B cell (primary cell): ENCODE data around the gene CAPN15. TPM values are rescaled to one million over a fixed set of nuclear protein-coding genes. Genes with fewer than 3 reads are reported as not detected.
A peak's percentile ranks its signal among the peaks of the same experiment; 100 is the strongest.

Source experiments
- ATAC-seq: fragments of 200-7000 bp; cut with Tn5 transposase; one replicate; pipeline ENCODE4 v1.10.0; 2021; ENCODE audit warnings: low read depth, mild to moderate bottlenecking, moderate number of reproducible peaks, moderate library complexity
- CTCF ChIA-PET: fragments of 350-600 bp; sonication (Branson Sonifier 250); formaldehyde crosslinking; loops from one replicate; lab custom pipeline; 2021; ENCODE audit warnings: antibody characterized with exemption, inconsistent platforms; lab: Charles Lee
- POLR2A ChIA-PET: fragments of 350-600 bp; sonication (Branson Sonifier 250); formaldehyde crosslinking; loops from one replicate; lab custom pipeline; 2021; ENCODE audit warnings: antibody characterized with exemption; lab: Charles Lee
- DNase-seq: peaks from one replicate; pipeline ENCODE4 v3.0.0; 2013
- H2AFZ ChIP-seq: 2 replicates; pipeline ENCODE4 v1.6.1; 2012; ENCODE audit warnings: mild to moderate bottlenecking, low read depth, low read length; ENCODE audit not compliant: insufficient read depth, poor library complexity, severe bottlenecking
- H3K27ac ChIP-seq, 2 donors: 1 replicate in 1 of 2; 2 replicates in 1 of 2; pipeline ENCODE4 v1.5.1; 2012 to 2013; ENCODE audit warnings: low read length in 2 of 2, mild to moderate bottlenecking in 2 of 2, moderate library complexity in 1 of 2
- H3K27me3 ChIP-seq, 4 experiments: fragments of 200-600 bp in 1 of 4; sonication (generic) in 1 of 4; replicated peaks in 1 of 4; 1 replicate in 2 of 4; 2 replicates in 2 of 4; pipeline versions ENCODE4 v1.6.1 to v1.7.0; 2013 to 2016; ENCODE audit warnings: low read length in 3 of 4, mild to moderate bottlenecking in 2 of 4, mixed read lengths in 1 of 4, moderate library complexity in 1 of 4; ENCODE audit not compliant: insufficient read depth in 4 of 4, control insufficient read depth in 3 of 4; ENCODE audit errors: control extremely low read depth in 1 of 4
- H3K36me3 ChIP-seq, 2 experiments: replicated peaks in 1 of 2; 1 replicate in 1 of 2; 2 replicates in 1 of 2; pipeline versions ENCODE4 v1.6.1 to v1.7.1; 2013; ENCODE audit warnings: low read length in 1 of 2; ENCODE audit not compliant: insufficient read depth in 2 of 2, control insufficient read depth in 1 of 2; ENCODE audit errors: control extremely low read depth in 1 of 2, extremely low read depth in 1 of 2
- H3K4me1 ChIP-seq, 2 donors: fragments of 200-600 bp in 1 of 2; sonication (generic) in 1 of 2; 1 replicate in 1 of 2; 2 replicates in 1 of 2; pipeline versions ENCODE4 v1.5.1 to v1.6.1; 2013 to 2017; ENCODE audit warnings: low read length in 2 of 2; ENCODE audit not compliant: control insufficient read depth in 2 of 2, insufficient read depth in 2 of 2
- H3K4me2 ChIP-seq: replicated peaks from 2 replicates; pipeline ENCODE3; 2012; ENCODE audit warnings: mild to moderate bottlenecking, low read depth, low read length; ENCODE audit not compliant: poor library complexity, severe bottlenecking
- H3K4me3 ChIP-seq, 5 experiments: fragments of 200-600 bp in 1 of 5; sonication (generic) in 1 of 5; 1 replicate in 3 of 5; 2 replicates in 2 of 5; pipeline versions ENCODE4 v1.5.1 to v1.7.0; 2011 to 2016; ENCODE audit warnings: low read length in 4 of 5, mild to moderate bottlenecking in 4 of 5, low read depth in 2 of 5, control low read depth in 1 of 5, moderate library complexity in 1 of 5; ENCODE audit not compliant: insufficient read depth in 1 of 5; ENCODE audit errors: control extremely low read depth in 1 of 5, extremely low read depth in 1 of 5
- H3K79me2 ChIP-seq: fragments of 200-600 bp; sonication (generic); one replicate; pipeline ENCODE4 v1.6.0; 2016; ENCODE audit warnings: low read length; ENCODE audit not compliant: control insufficient read depth, insufficient read depth
- H3K9ac ChIP-seq: fragments of 200-600 bp; sonication (generic); 2 replicates; pipeline ENCODE4 v1.6.1; 2017; ENCODE audit warnings: mild to moderate bottlenecking, low read length, moderate library complexity
- H3K9me3 ChIP-seq, 3 donors: one replicate each; pipeline versions ENCODE4 v1.6.1 to v1.7.1; 2013; ENCODE audit warnings: low read length in 2 of 3; ENCODE audit not compliant: control insufficient read depth in 2 of 3, insufficient read depth in 1 of 3; ENCODE audit errors: control extremely low read depth in 1 of 3
- H4K20me1 ChIP-seq: 2 replicates; pipeline ENCODE4 v1.6.0; 2012; ENCODE audit warnings: mild to moderate bottlenecking, low read length; ENCODE audit not compliant: insufficient read depth, control insufficient read depth, poor library complexity, severe bottlenecking
- H3K27ac Mint-ChIP-seq: one replicate; pipeline ENCODE4 v1.8.0; 2021; ENCODE audit warnings: mixed read lengths
- H3K27me3 Mint-ChIP-seq: one replicate; pipeline ENCODE4 v1.8.0; 2021; ENCODE audit warnings: mixed read lengths
- H3K4me1 Mint-ChIP-seq: one replicate; pipeline ENCODE4 v1.8.0; 2021; ENCODE audit warnings: mixed read lengths
- H3K4me3 Mint-ChIP-seq: one replicate; pipeline ENCODE4 v1.8.0; 2021; ENCODE audit warnings: mixed read lengths
- H3K9me3 Mint-ChIP-seq: one replicate; pipeline ENCODE4 v1.8.0; 2022; ENCODE audit warnings: mixed read lengths; ENCODE audit not compliant: insufficient read depth
- EZH2 ChIP-seq: IDR thresholded peaks from 2 replicates; pipeline ENCODE4 v1.6.1; 2012; ENCODE audit warnings: borderline replicate concordance, low read depth, mild to moderate bottlenecking, moderate library complexity, low read length; ENCODE audit not compliant: insufficient read depth, poor library complexity, severe bottlenecking
- WGBS: methylation state at CpG from one replicate; pipeline ENCODE4 v1.1.5; 2013; ENCODE audit warnings: missing lambda C conversion rate; ENCODE audit not compliant: insufficient coverage; 5-methylcytosine and 5-hydroxymethylcytosine counted together
- intact Hi-C: fragments of 100-400 bp; cut with micrococcal nuclease; formaldehyde crosslinking; loops from one replicate; pipeline ENCODE4 v1.10.0; 2022
- polyA plus RNA-seq: library from polyadenylated mRNA; depleted of rRNA; stranded (reverse); fragments of >200 nt; gene quantifications from 2 replicates; pipeline ENCODE4 v1.2.3, GENCODE V29; 2012
- total RNA-seq, 2 donors: library from RNA; stranded (reverse); fragments of 120-200 nt in 1 of 2; gene quantifications; 1 replicate in 1 of 2; 2 replicates in 1 of 2; pipeline versions ENCODE4 v1.2.3 to v1.2.4, GENCODE V29; 2013 to 2022
- TF ChIP-seq, protein P1 (sequence below): fragments of 200-600 bp; IDR thresholded peaks from one replicate; pipeline ENCODE4 v1.8.0; 2022; ENCODE audit warnings: antibody characterized with exemption, mild to moderate bottlenecking

Gene CAPN15
- total and polyA plus RNA-seq, 2 donors (not counting 1 experiment from before 2014, with no cell fraction given) = 67.2 to 77.2 TPM

GRCh38 chr16:561957-562938, 34.7 kb downstream of the CAPN15 start:
- Mint-ChIP-seq H3K4me3 (peak overlapping the region; percentile 57), H3K4me1 (peaks cover 13% of the 10 kb centered on the region), H3K27me3 (peaks cover 10% of the 10 kb centered on the region), H3K27ac (peak overlapping the region; percentile 67), H3K9me3 (no peaks in the 10 kb centered on the region)
- ChIA-PET POLR2A (no interaction called here), CTCF (no interaction called here)
- Histone ChIP-seq H3K9ac (no peak overlapping the region), H4K20me1 (no peaks in the 10 kb centered on the region), H3K4me2 (no peak overlapping the region), H3K4me3 (no peak overlapping the region), H3K79me2 (peaks cover 9% of the 10 kb centered on the region), H2AFZ (no peak overlapping the region), H3K9me3 (peaks cover 0 to 7% (median 0%) of the 10 kb centered on the region in 3 donors), H3K36me3 (no peaks in the 10 kb centered on the region), H3K27me3 (peaks cover 0 to 34% (median 10%) of the 10 kb centered on the region in 4 experiments), H3K4me1 (peaks cover 19% of the 10 kb centered on the region in 2 donors), H3K27ac (no peak overlapping the region)
- TF ChIP-seq EZH2 = no peak
- TF ChIP-seq, protein P1, sequence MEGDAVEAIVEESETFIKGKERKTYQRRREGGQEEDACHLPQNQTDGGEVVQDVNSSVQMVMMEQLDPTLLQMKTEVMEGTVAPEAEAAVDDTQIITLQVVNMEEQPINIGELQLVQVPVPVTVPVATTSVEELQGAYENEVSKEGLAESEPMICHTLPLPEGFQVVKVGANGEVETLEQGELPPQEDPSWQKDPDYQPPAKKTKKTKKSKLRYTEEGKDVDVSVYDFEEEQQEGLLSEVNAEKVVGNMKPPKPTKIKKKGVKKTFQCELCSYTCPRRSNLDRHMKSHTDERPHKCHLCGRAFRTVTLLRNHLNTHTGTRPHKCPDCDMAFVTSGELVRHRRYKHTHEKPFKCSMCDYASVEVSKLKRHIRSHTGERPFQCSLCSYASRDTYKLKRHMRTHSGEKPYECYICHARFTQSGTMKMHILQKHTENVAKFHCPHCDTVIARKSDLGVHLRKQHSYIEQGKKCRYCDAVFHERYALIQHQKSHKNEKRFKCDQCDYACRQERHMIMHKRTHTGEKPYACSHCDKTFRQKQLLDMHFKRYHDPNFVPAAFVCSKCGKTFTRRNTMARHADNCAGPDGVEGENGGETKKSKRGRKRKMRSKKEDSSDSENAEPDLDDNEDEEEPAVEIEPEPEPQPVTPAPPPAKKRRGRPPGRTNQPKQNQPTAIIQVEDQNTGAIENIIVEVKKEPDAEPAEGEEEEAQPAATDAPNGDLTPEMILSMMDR = no peak
- intact Hi-C loops = no loop called here
- 93% methylated on average over 37 of the region's 43 CpGs for WGBS
- no peak for DNase-seq
- no peak for ATAC-seq

DNA sequence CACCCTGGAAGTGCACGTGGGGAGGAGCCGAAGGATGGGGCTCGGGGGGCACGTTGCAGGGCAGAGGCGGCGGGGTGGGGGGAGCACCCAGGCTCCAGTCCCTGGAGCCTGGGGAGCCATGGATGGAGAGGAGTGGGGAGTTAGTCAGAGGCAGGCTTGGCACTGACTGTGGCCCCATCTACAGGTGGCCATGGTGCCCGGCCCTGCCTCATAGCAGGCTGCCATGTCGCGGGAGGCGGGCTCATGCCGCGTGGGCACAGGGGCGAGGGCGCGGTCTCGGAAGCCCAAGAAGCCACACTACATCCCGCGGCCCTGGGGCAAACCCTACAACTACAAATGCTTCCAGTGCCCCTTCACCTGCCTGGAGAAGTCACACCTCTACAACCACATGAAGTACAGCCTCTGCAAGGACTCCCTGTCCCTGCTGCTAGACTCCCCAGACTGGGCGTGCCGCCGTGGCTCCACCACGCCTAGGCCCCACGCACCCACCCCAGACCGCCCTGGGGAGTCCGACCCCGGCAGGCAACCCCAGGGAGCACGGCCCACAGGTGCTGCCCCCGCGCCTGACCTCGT, 35.6 kb downstream of the CAPN15 start:
- intact Hi-C loops = no loop called here
- Histone ChIP-seq H3K27ac (no peak overlapping the region), H3K36me3 (no peaks in the 10 kb centered on the region), H3K9ac (no peak overlapping the region), H3K4me2 (no peak overlapping the region), H3K9me3 (peaks cover 0 to 7% (median 0%) of the 10 kb centered on the region in 3 donors), H2AFZ (no peak overlapping the region), H3K79me2 (peaks cover 16% of the 10 kb centered on the region), H3K4me3 (no peak overlapping the region), H3K27me3 (peaks cover 0 to 30% (median 10%) of the 10 kb centered on the region in 4 experiments), H4K20me1 (no peaks in the 10 kb centered on the region), H3K4me1 (peaks cover 23 to 28% of the 10 kb centered on the region in 2 donors)
- DNase-seq (no peak), ATAC-seq (no peak)
- Mint-ChIP-seq H3K4me3 (no peak overlapping the region), H3K9me3 (no peaks in the 10 kb centered on the region), H3K4me1 (peaks cover 14% of the 10 kb centered on the region), H3K27ac (no peak overlapping the region), H3K27me3 (peaks cover 10% of the 10 kb centered on the region)
- ChIA-PET POLR2A (no interaction called here), CTCF (no interaction called here)
- whole genome bisulfite sequencing = 85% methylated on average over 30 of the region's 30 CpGs
- TF ChIP-seq EZH2 = no peak
- TF ChIP-seq, protein P1 = no peak
